Glutamatergic neuron (in vitro differentiated cells): Measurements from ENCODE around the gene PTPRN2. TPM values are rescaled to one million over a fixed set of nuclear protein-coding genes. Genes with fewer than 3 reads are reported as not detected.

Source experiments
- DNase-seq: peaks from one replicate; pipeline ENCODE4 v3.0.0; 2022
- H3K27ac Mint-ChIP-seq: one replicate; pipeline ENCODE4 v1.8.0; 2020; ENCODE audit warnings: mild to moderate bottlenecking, mixed read lengths, inconsistent platforms; ENCODE audit not compliant: unreplicated experiment
- H3K27me3 Mint-ChIP-seq: one replicate; pipeline ENCODE4 v1.8.0; 2020; ENCODE audit warnings: mild to moderate bottlenecking, moderate library complexity, mixed read lengths, inconsistent platforms; ENCODE audit not compliant: unreplicated experiment
- H3K36me3 Mint-ChIP-seq: one replicate; pipeline ENCODE4 v1.8.0; 2020; ENCODE audit warnings: mild to moderate bottlenecking, mixed read lengths, inconsistent platforms; ENCODE audit not compliant: unreplicated experiment
- H3K4me1 Mint-ChIP-seq: one replicate; pipeline ENCODE4 v1.8.0; 2020; ENCODE audit warnings: mild to moderate bottlenecking, low read depth, mixed read lengths, inconsistent platforms; ENCODE audit not compliant: unreplicated experiment
- H3K4me3 Mint-ChIP-seq: one replicate; pipeline ENCODE4 v1.8.0; 2020; ENCODE audit warnings: mild to moderate bottlenecking, mixed read lengths, inconsistent platforms; ENCODE audit not compliant: unreplicated experiment
- H3K9me3 Mint-ChIP-seq: one replicate; pipeline ENCODE4 v1.8.0; 2020; ENCODE audit warnings: mild to moderate bottlenecking, moderate library complexity, mixed read lengths, inconsistent platforms; ENCODE audit not compliant: unreplicated experiment
- CTCF ChIP-seq: fragments of 200-600 bp; sonication (generic); IDR thresholded peaks from one replicate; pipeline ENCODE4 v1.5.0; 2021; ENCODE audit not compliant: partially characterized antibody, unreplicated experiment
- total RNA-seq: library from RNA; stranded (reverse); fragmentation: NEBNext Ultra II Directional; extraction: Animal tissue kit (Norgen Biotek cat#: 25700); gene quantifications from one replicate; pipeline ENCODE4 v1.2.1, GENCODE V29; 2021; ENCODE audit not compliant: unreplicated experiment

PTPRN2 gene
- total RNA-seq, 1 donor from 2014 or later, result 49.0 TPM

GRCh38 chr7:158482480-158482879 lies 105.1 kb downstream of the PTPRN2 start:
- Mint-ChIP-seq H3K9me3 (peaks cover 13% of the 10 kb centered on the region), H3K27me3 (peaks cover 10% of the 10 kb centered on the region), H3K36me3 (peaks cover 25% of the 10 kb centered on the region), H3K4me3 (no peak overlapping the region), H3K4me1 (peaks cover 9% of the 10 kb centered on the region), H3K27ac (no peak overlapping the region)
- no peak for TF ChIP-seq CTCF
- no peak for DNase-seq

GRCh38 chr7:158479664-158480025 lies 108.0 kb downstream of the PTPRN2 start:
- H3K27me3 Mint-ChIP-seq, result peaks cover 11% of the 10 kb centered on the region
- peaks cover 13% of the 10 kb centered on the region for H3K4me1 Mint-ChIP-seq
- peaks cover 18% of the 10 kb centered on the region for H3K36me3 Mint-ChIP-seq
- no peak for TF ChIP-seq CTCF
- H3K9me3 Mint-ChIP-seq, result peaks cover 9% of the 10 kb centered on the region
- H3K27ac Mint-ChIP-seq, result no peak overlapping the region
- DNase-seq, result no peak
- H3K4me3 Mint-ChIP-seq, result no peak overlapping the region

- TF ChIP-seq CTCF, result no peak
- H3K4me3 Mint-ChIP-seq, result no peak overlapping the region
- no peak for DNase-seq
- peaks cover 11% of the 10 kb centered on the region for H3K27me3 Mint-ChIP-seq
- peaks cover 11% of the 10 kb centered on the region for H3K9me3 Mint-ChIP-seq
- H3K4me1 Mint-ChIP-seq, result peaks cover 13% of the 10 kb centered on the region
- H3K36me3 Mint-ChIP-seq, result peaks cover 18% of the 10 kb centered on the region
- H3K27ac Mint-ChIP-seq, result no peak overlapping the region
Observed at GRCh38 chr7:158479021-158479663, 108.5 kb downstream of the PTPRN2 start.

GRCh38 chr7:158477866-158478265 lies 109.8 kb downstream of the PTPRN2 start:
- peak overlapping the region; percentile 48 for H3K27ac Mint-ChIP-seq
- TF ChIP-seq CTCF, result no peak
- peak; percentile 28 for DNase-seq
- peaks cover 18% of the 10 kb centered on the region for H3K36me3 Mint-ChIP-seq
- peaks cover 19% of the 10 kb centered on the region for H3K4me1 Mint-ChIP-seq
- peaks cover 16% of the 10 kb centered on the region for H3K27me3 Mint-ChIP-seq
- H3K4me3 Mint-ChIP-seq, result no peak overlapping the region
- peaks cover 15% of the 10 kb centered on the region for H3K9me3 Mint-ChIP-seq

GRCh38 chr7:158476331-158476932 lies 111.2 kb downstream of the PTPRN2 start:
- H3K27ac Mint-ChIP-seq, result no peak overlapping the region

More at GRCh38 chr7:158476331-158476932, 111.2 kb downstream of the PTPRN2 start:
- TF ChIP-seq CTCF, result no peak
- DNase-seq, result no peak
- Mint-ChIP-seq H3K27me3 (peaks cover 18% of the 10 kb centered on the region), H3K9me3 (peaks cover 11% of the 10 kb centered on the region), H3K4me3 (no peak overlapping the region), H3K4me1 (peaks cover 29% of the 10 kb centered on the region), H3K36me3 (peaks cover 13% of the 10 kb centered on the region)
